HEK293 (cell line): ENCODE data around the gene MN1.
A peak's percentile ranks its signal among the peaks of the same experiment; 100 is the strongest.

Experiments used
- CTCF ChIA-PET: fragments of 350-600 bp; formaldehyde crosslinking; extraction: SDS; loops from one replicate; lab custom pipeline; 2021; ENCODE audit warnings: antibody characterized with exemption; lab: Yijun Ruan, JAX
- POLR2A ChIA-PET: fragments of 300-600 bp; formaldehyde crosslinking; extraction: SDS; loops from one replicate; lab custom pipeline; 2020; ENCODE audit warnings: antibody characterized with exemption, inconsistent platforms; lab: Yijun Ruan, JAX
- H3K27ac ChIP-seq: fragments of 200-500 bp; sonication (Bioruptor generic); 2 replicates; pipeline ENCODE4 v1.5.1; 2014; ENCODE audit warnings: low read depth, low read length, control low read depth, inconsistent platforms; ENCODE audit errors: extremely low read depth
- H3K36me3 ChIP-seq, 2 experiments: fragments of 200-500 bp in 1 of 2; sonication (Bioruptor generic) in 1 of 2; 1 replicate in 1 of 2; 2 replicates in 1 of 2; pipeline ENCODE4 v1.5.1; 2014 to 2017; ENCODE audit warnings: inconsistent platforms in 2 of 2, low read length in 2 of 2; ENCODE audit not compliant: control insufficient read depth in 2 of 2, insufficient read depth in 1 of 2
- H3K4me1 ChIP-seq: fragments of 200-500 bp; sonication (Bioruptor generic); 2 replicates; pipeline ENCODE4 v1.5.1; 2014; ENCODE audit warnings: mild to moderate bottlenecking, low read length, inconsistent platforms; ENCODE audit not compliant: control insufficient read depth, insufficient read depth
- H3K4me3 ChIP-seq: 2 replicates; pipeline ENCODE4 v1.5.1; 2011; ENCODE audit warnings: low read depth, mild to moderate bottlenecking, control low read depth, low read length, moderate library complexity
- H3K9me3 ChIP-seq: fragments of 200-500 bp; sonication (Bioruptor generic); 2 replicates; pipeline ENCODE4 v1.5.1; 2014; ENCODE audit warnings: low read depth, low read length, inconsistent platforms; ENCODE audit not compliant: control insufficient read depth, insufficient read depth
- EGR2 ChIP-seq: fragments of 450-650 bp; formaldehyde crosslinking; IDR thresholded peaks from 2 replicates; pipeline ENCODE4 v1.5.1; 2016; ENCODE audit warnings: low read depth, missing biosample characterization, missing genetic modification characterization
- FEZF1 ChIP-seq: fragments of 450-650 bp; formaldehyde crosslinking; IDR thresholded peaks from 2 replicates; pipeline ENCODE4 v1.5.1; 2016; ENCODE audit warnings: missing biosample characterization, missing genetic modification characterization
- HOXA7 ChIP-seq: sonication (generic); formaldehyde crosslinking; IDR thresholded peaks from 2 replicates; pipeline ENCODE4 v1.8.1; 2022; ENCODE audit warnings: missing genetic modification reagents, borderline replicate concordance
- MEIS1 ChIP-seq: sonication (generic); formaldehyde crosslinking; IDR thresholded peaks from 2 replicates; pipeline ENCODE4 v1.8.1; 2022; ENCODE audit warnings: missing genetic modification reagents, mild to moderate bottlenecking, borderline replicate concordance
- OSR2 ChIP-seq: fragments of 450-650 bp; formaldehyde crosslinking; IDR thresholded peaks from 2 replicates; pipeline ENCODE4 v1.5.1; 2016; ENCODE audit warnings: missing biosample characterization, missing genetic modification characterization
- OVOL3 ChIP-seq: fragments of 450-650 bp; formaldehyde crosslinking; IDR thresholded peaks from 2 replicates; pipeline ENCODE4 v1.5.1; 2016; ENCODE audit warnings: missing biosample characterization, missing genetic modification characterization
- SCRT1 ChIP-seq: fragments of 450-650 bp; formaldehyde crosslinking; IDR thresholded peaks from 2 replicates; pipeline ENCODE4 v1.5.1; 2016; ENCODE audit warnings: missing biosample characterization, missing genetic modification characterization, borderline replicate concordance
- SP2 ChIP-seq: fragments of 450-650 bp; formaldehyde crosslinking; IDR thresholded peaks from 2 replicates; pipeline ENCODE4 v1.5.1; 2016; ENCODE audit warnings: missing biosample characterization, missing genetic modification characterization
- SP7 ChIP-seq: fragments of 450-650 bp; formaldehyde crosslinking; IDR thresholded peaks from 2 replicates; pipeline ENCODE4 v1.5.1; 2016; ENCODE audit warnings: missing biosample characterization, missing genetic modification characterization
- WT1 ChIP-seq: fragments of 450-650 bp; formaldehyde crosslinking; IDR thresholded peaks from 2 replicates; pipeline ENCODE4 v1.5.1; 2016; ENCODE audit warnings: missing biosample characterization, missing genetic modification characterization
- ZBTB21 ChIP-seq: fragments of 450-650 bp; formaldehyde crosslinking; IDR thresholded peaks from 2 replicates; pipeline ENCODE4 v1.5.1; 2017; ENCODE audit warnings: missing biosample characterization, missing genetic modification characterization
- ZFHX2 ChIP-seq: fragments of 450-650 bp; formaldehyde crosslinking; conservative IDR thresholded peaks from 2 replicates; pipeline ENCODE4 v1.5.1; 2016; ENCODE audit warnings: missing biosample characterization, missing genetic modification characterization
- ZFP37 ChIP-seq: fragments of 450-650 bp; formaldehyde crosslinking; IDR thresholded peaks from 2 replicates; pipeline ENCODE4 v1.5.1; 2016; ENCODE audit warnings: missing biosample characterization, missing genetic modification characterization
- ZFP41 ChIP-seq: fragments of 450-650 bp; formaldehyde crosslinking; IDR thresholded peaks from 2 replicates; pipeline ENCODE4 v1.5.1; 2016; ENCODE audit warnings: missing biosample characterization, missing genetic modification characterization, borderline replicate concordance
- ZNF112 ChIP-seq: fragments of 450-650 bp; formaldehyde crosslinking; IDR thresholded peaks from 2 replicates; pipeline ENCODE4 v1.5.0; 2017; ENCODE audit warnings: missing biosample characterization, missing genetic modification characterization
- ZNF133 ChIP-seq: fragments of 450-650 bp; formaldehyde crosslinking; IDR thresholded peaks from 2 replicates; pipeline ENCODE4 v1.5.1; 2016; ENCODE audit warnings: missing biosample characterization, missing genetic modification characterization
- ZNF239 ChIP-seq: fragments of 450-650 bp; formaldehyde crosslinking; IDR thresholded peaks from 2 replicates; pipeline ENCODE4 v1.5.1; 2016; ENCODE audit warnings: missing biosample characterization, missing genetic modification characterization
- ZNF302 ChIP-seq: fragments of 450-650 bp; formaldehyde crosslinking; IDR thresholded peaks from 2 replicates; pipeline ENCODE4 v1.5.1; 2016; ENCODE audit warnings: missing biosample characterization, missing genetic modification characterization, low read depth
- ZNF335 ChIP-seq: fragments of 450-650 bp; formaldehyde crosslinking; conservative IDR thresholded peaks from 2 replicates; pipeline ENCODE4 v1.5.1; 2016; ENCODE audit warnings: missing biosample characterization, missing genetic modification characterization
- ZNF341 ChIP-seq: fragments of 450-650 bp; formaldehyde crosslinking; IDR thresholded peaks from 2 replicates; pipeline ENCODE4; 2016; ENCODE audit warnings: low read depth, missing biosample characterization, missing genetic modification characterization
- ZNF354C ChIP-seq: fragments of 450-650 bp; formaldehyde crosslinking; IDR thresholded peaks from 2 replicates; pipeline ENCODE4 v1.5.1; 2016; ENCODE audit warnings: missing biosample characterization, missing genetic modification characterization, low read depth, borderline replicate concordance
- ZNF366 ChIP-seq: fragments of 450-650 bp; formaldehyde crosslinking; conservative IDR thresholded peaks from 2 replicates; pipeline ENCODE4 v1.5.1; 2016; ENCODE audit warnings: missing biosample characterization, missing genetic modification characterization
- ZNF521 ChIP-seq: fragments of 450-650 bp; formaldehyde crosslinking; IDR thresholded peaks from 2 replicates; pipeline ENCODE4 v1.5.1; 2017; ENCODE audit warnings: missing biosample characterization, mild to moderate bottlenecking, missing genetic modification characterization
- ZNF555 ChIP-seq: fragments of 450-650 bp; formaldehyde crosslinking; conservative IDR thresholded peaks from 2 replicates; pipeline ENCODE4 v1.5.1; 2017; ENCODE audit warnings: missing biosample characterization, mild to moderate bottlenecking, missing genetic modification characterization, inconsistent platforms
- ZNF571 ChIP-seq: fragments of 450-650 bp; formaldehyde crosslinking; IDR thresholded peaks from 2 replicates; pipeline ENCODE4 v1.5.0; 2017; ENCODE audit warnings: missing biosample characterization, missing genetic modification characterization
- ZNF585B ChIP-seq: fragments of 450-650 bp; formaldehyde crosslinking; IDR thresholded peaks from 2 replicates; pipeline ENCODE4 v1.5.1; 2016; ENCODE audit warnings: missing biosample characterization, missing genetic modification characterization
- ZNF624 ChIP-seq: fragments of 450-650 bp; formaldehyde crosslinking; IDR thresholded peaks from 2 replicates; pipeline ENCODE4 v1.5.1; 2017; ENCODE audit warnings: missing biosample characterization, missing genetic modification characterization
- ZNF629 ChIP-seq: fragments of 450-650 bp; formaldehyde crosslinking; IDR thresholded peaks from 2 replicates; pipeline ENCODE4 v1.5.1; 2017; ENCODE audit warnings: missing biosample characterization, missing genetic modification characterization
- ZNF776 ChIP-seq: fragments of 450-650 bp; formaldehyde crosslinking; IDR thresholded peaks from 2 replicates; pipeline ENCODE4 v1.5.0; 2017; ENCODE audit warnings: missing biosample characterization, missing genetic modification characterization, borderline replicate concordance
- ZNF777 ChIP-seq: fragments of 450-650 bp; formaldehyde crosslinking; IDR thresholded peaks from 2 replicates; pipeline ENCODE4 v1.5.1; 2017; ENCODE audit warnings: missing biosample characterization, missing genetic modification characterization, borderline replicate concordance
- ZNF837 ChIP-seq: fragments of 450-650 bp; formaldehyde crosslinking; IDR thresholded peaks from 2 replicates; pipeline ENCODE4 v1.5.1; 2016; ENCODE audit warnings: missing biosample characterization, missing genetic modification characterization
- ZNF843 ChIP-seq: fragments of 450-650 bp; formaldehyde crosslinking; IDR thresholded peaks from 2 replicates; pipeline ENCODE4 v1.5.1; 2016; ENCODE audit warnings: missing biosample characterization, missing genetic modification characterization
- ZSCAN30 ChIP-seq: fragments of 450-650 bp; IDR thresholded peaks from 2 replicates; pipeline ENCODE4 v1.5.1; 2018; ENCODE audit warnings: missing biosample characterization, mild to moderate bottlenecking, missing genetic modification characterization, moderate library complexity
- ZXDB ChIP-seq: fragments of 450-650 bp; formaldehyde crosslinking; IDR thresholded peaks from 2 replicates; pipeline ENCODE4 v1.5.1; 2016; ENCODE audit warnings: missing biosample characterization, missing genetic modification characterization
- TF ChIP-seq, protein P1 (sequence below): fragments of 450-650 bp; formaldehyde crosslinking; IDR thresholded peaks from 2 replicates; pipeline ENCODE4 v1.5.1; 2017; ENCODE audit warnings: missing biosample characterization, missing genetic modification characterization
- TF ChIP-seq, protein P2 (sequence below): fragments of 450-650 bp; formaldehyde crosslinking; IDR thresholded peaks from 2 replicates; pipeline ENCODE4 v1.5.1; 2017; ENCODE audit warnings: missing biosample characterization, mild to moderate bottlenecking, missing genetic modification characterization, moderate library complexity
- TF ChIP-seq, protein P3 (sequence below): fragments of 450-650 bp; formaldehyde crosslinking; IDR thresholded peaks from 2 replicates; pipeline ENCODE4 v1.5.1; 2016; ENCODE audit warnings: missing biosample characterization, missing genetic modification characterization

Gene MN1

GRCh38 chr22:27791159-27791858 is 10.2 kb downstream of the MN1 start:
- Histone ChIP-seq H3K9me3 (no peaks in the 10 kb centered on the region), H3K4me3 (no peak overlapping the region), H3K27ac (peak overlapping the region; percentile 2; the same call in 1 of the 2 replicates), H3K36me3 (no peaks in the 10 kb centered on the region), H3K4me1 (peaks cover 32% of the 10 kb centered on the region)
- POLR2A ChIA-PET: no interaction called here
- CTCF ChIA-PET: no interaction called here
- peak; percentile 100 for TF ChIP-seq WT1
- no peak for TF ChIP-seq ZNF239 (tag by site-specific recombination)
- TF ChIP-seq ZNF354C: no peak
- TF ChIP-seq ZXDB (tag by site-specific recombination): peak; percentile 54; the same call in 1 of the 2 replicates
- peak; percentile 78 for TF ChIP-seq ZNF629 (tag by site-specific recombination)
- TF ChIP-seq ZNF585B: no peak
- TF ChIP-seq OVOL3 (tag by site-specific recombination): 0 out of 2 replicates have a peak, but pooled peaks have one; percentile 32
- TF ChIP-seq OSR2: peak; percentile 75
- TF ChIP-seq FEZF1 (tag by site-specific recombination): peak; percentile 57
- TF ChIP-seq ZNF776: no peak
- TF ChIP-seq ZNF843 (tag by site-specific recombination): peak; percentile 69; the same call in 1 of the 2 replicates
- TF ChIP-seq ZNF624: no peak
- no peak for TF ChIP-seq ZNF112
- no peak for TF ChIP-seq ZNF777 (tag by site-specific recombination)
- no peak for TF ChIP-seq ZBTB21 (tag by site-specific recombination)
- TF ChIP-seq ZNF302 (tag by site-specific recombination): no peak
- TF ChIP-seq ZFHX2 (tag by site-specific recombination): peak; percentile 54
- no peak for TF ChIP-seq ZSCAN30 (tag by site-specific recombination)
- no peak for TF ChIP-seq SP2
- peak; percentile 81 for TF ChIP-seq SP7 (tag by site-specific recombination)
- TF ChIP-seq SCRT1 (tag by site-specific recombination): 0 out of 2 replicates have a peak, but pooled peaks have one; percentile 24
- peak; percentile 36; the same call in 1 of the 2 replicates for TF ChIP-seq ZNF366 (tag by site-specific recombination)
- no peak for TF ChIP-seq ZFP37
- TF ChIP-seq, protein P1, sequence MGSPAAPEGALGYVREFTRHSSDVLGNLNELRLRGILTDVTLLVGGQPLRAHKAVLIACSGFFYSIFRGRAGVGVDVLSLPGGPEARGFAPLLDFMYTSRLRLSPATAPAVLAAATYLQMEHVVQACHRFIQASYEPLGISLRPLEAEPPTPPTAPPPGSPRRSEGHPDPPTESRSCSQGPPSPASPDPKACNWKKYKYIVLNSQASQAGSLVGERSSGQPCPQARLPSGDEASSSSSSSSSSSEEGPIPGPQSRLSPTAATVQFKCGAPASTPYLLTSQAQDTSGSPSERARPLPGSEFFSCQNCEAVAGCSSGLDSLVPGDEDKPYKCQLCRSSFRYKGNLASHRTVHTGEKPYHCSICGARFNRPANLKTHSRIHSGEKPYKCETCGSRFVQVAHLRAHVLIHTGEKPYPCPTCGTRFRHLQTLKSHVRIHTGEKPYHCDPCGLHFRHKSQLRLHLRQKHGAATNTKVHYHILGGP: no peak
- TF ChIP-seq HOXA7 (CRISPR knock-in tag): no peak
- TF ChIP-seq ZNF571 (tag by site-specific recombination): no peak
- no peak for TF ChIP-seq ZNF335 (tag by site-specific recombination)
- no peak for TF ChIP-seq ZFP41 (tag by site-specific recombination)
- TF ChIP-seq, protein P2, sequence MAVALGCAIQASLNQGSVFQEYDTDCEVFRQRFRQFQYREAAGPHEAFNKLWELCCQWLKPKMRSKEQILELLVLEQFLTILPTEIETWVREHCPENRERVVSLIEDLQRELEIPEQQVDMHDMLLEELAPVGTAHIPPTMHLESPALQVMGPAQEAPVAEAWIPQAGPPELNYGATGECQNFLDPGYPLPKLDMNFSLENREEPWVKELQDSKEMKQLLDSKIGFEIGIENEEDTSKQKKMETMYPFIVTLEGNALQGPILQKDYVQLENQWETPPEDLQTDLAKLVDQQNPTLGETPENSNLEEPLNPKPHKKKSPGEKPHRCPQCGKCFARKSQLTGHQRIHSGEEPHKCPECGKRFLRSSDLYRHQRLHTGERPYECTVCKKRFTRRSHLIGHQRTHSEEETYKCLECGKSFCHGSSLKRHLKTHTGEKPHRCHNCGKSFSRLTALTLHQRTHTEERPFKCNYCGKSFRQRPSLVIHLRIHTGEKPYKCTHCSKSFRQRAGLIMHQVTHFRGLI: no peak
- no peak for TF ChIP-seq ZNF837 (tag by site-specific recombination)
- TF ChIP-seq ZNF555 (tag by site-specific recombination): no peak
- TF ChIP-seq, protein P3, sequence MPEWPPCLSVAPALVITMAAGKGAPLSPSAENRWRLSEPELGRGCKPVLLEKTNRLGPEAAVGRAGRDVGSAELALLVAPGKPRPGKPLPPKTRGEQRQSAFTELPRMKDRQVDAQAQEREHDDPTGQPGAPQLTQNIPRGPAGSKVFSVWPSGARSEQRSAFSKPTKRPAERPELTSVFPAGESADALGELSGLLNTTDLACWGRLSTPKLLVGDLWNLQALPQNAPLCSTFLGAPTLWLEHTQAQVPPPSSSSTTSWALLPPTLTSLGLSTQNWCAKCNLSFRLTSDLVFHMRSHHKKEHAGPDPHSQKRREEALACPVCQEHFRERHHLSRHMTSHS: no peak
- TF ChIP-seq EGR2: peak; percentile 28; the same call in 1 of the 2 replicates
- TF ChIP-seq ZNF521: no peak
- no peak for TF ChIP-seq MEIS1 (CRISPR knock-in tag)
- no peak for TF ChIP-seq ZNF341
- TF ChIP-seq ZNF133 (tag by site-specific recombination): no peak
